Neural progenitor cell (in vitro differentiated cells): ENCODE measurements around the gene ITGA8. TPM values are rescaled to one million over a fixed set of nuclear protein-coding genes. Genes with fewer than 3 reads are reported as not detected.

Experiments used
- DNase-seq: peaks from one replicate; pipeline ENCODE4 v3.0.0-alpha.2; 2016; ENCODE audit warnings: low spot score
- H2AFZ ChIP-seq: fragments of 200-600 bp; sonication (generic); replicated peaks from 2 replicates; pipeline ENCODE4 v1.6.1; 2016; ENCODE audit warnings: antibody characterized with exemption
- H3F3A ChIP-seq: fragments of 200-600 bp; sonication (generic); 2 replicates; pipeline ENCODE4 v1.6.1; 2016; ENCODE audit warnings: antibody characterized with exemption, low read depth
- H3K27ac ChIP-seq: fragments of 200-600 bp; sonication (generic); 2 replicates; pipeline ENCODE4 v1.5.1; 2016; ENCODE audit warnings: mild to moderate bottlenecking
- H3K27me3 ChIP-seq: fragments of 200-600 bp; sonication (generic); 2 replicates; pipeline ENCODE4 v1.6.1; 2016; ENCODE audit warnings: mild to moderate bottlenecking, moderate library complexity
- H3K36me3 ChIP-seq: fragments of 200-600 bp; sonication (generic); 2 replicates; pipeline ENCODE4 v1.5.1; 2016
- H3K4me1 ChIP-seq: fragments of 200-600 bp; sonication (generic); 2 replicates; pipeline ENCODE4 v1.6.1; 2016; ENCODE audit warnings: mixed run types
- H3K4me2 ChIP-seq: fragments of 200-600 bp; sonication (generic); 2 replicates; pipeline ENCODE4 v1.6.1; 2016
- H3K4me3 ChIP-seq: fragments of 200-600 bp; sonication (generic); 2 replicates; pipeline ENCODE4 v1.5.1; 2016
- H3K79me2 ChIP-seq: fragments of 200-600 bp; sonication (generic); 2 replicates; pipeline ENCODE4 v1.6.1; 2016; ENCODE audit warnings: low read depth
- H3K9ac ChIP-seq: fragments of 200-600 bp; sonication (generic); 2 replicates; pipeline ENCODE4 v1.6.1; 2016
- H3K9me3 ChIP-seq: fragments of 200-600 bp; sonication (generic); 2 replicates; pipeline ENCODE4 v1.5.1; 2016; ENCODE audit warnings: low read depth
- H4K20me1 ChIP-seq: fragments of 200-600 bp; sonication (generic); 2 replicates; pipeline ENCODE4 v1.6.1; 2016; ENCODE audit warnings: low read depth
- H3K27ac Mint-ChIP-seq: 3 replicates; pipeline ENCODE4 v1.8.0; 2021; ENCODE audit warnings: mixed read lengths
- H3K27me3 Mint-ChIP-seq: 2 replicates; pipeline ENCODE4 v1.8.0; 2022; ENCODE audit warnings: low read depth, mild to moderate bottlenecking, inconsistent platforms, moderate library complexity, mixed read lengths; ENCODE audit not compliant: insufficient read depth
- H3K36me3 Mint-ChIP-seq: 3 replicates; pipeline ENCODE4 v1.8.0; 2021; ENCODE audit warnings: mixed read lengths
- H3K4me1 Mint-ChIP-seq: 3 replicates; pipeline ENCODE4 v1.8.0; 2021; ENCODE audit warnings: mixed read lengths
- H3K4me3 Mint-ChIP-seq: 3 replicates; pipeline ENCODE4 v1.8.0; 2021; ENCODE audit warnings: mild to moderate bottlenecking, moderate library complexity, mixed read lengths
- H3K9me3 Mint-ChIP-seq: 3 replicates; pipeline ENCODE4 v1.8.0; 2020; ENCODE audit warnings: mixed read lengths
- CTCF ChIP-seq: fragments of 200-600 bp; sonication (generic); IDR thresholded peaks from 2 replicates; pipeline ENCODE4 v1.5.1; 2017; ENCODE audit warnings: antibody characterized with exemption, mild to moderate bottlenecking
- EZH2 ChIP-seq: fragments of 200-600 bp; sonication (generic); IDR thresholded peaks from 2 replicates; pipeline ENCODE4 v1.6.1; 2017; ENCODE audit warnings: antibody characterized with exemption, mild to moderate bottlenecking, moderate library complexity
- EZH2phosphoT487 ChIP-seq: fragments of 200-600 bp; sonication (generic); IDR thresholded peaks from 2 replicates; pipeline ENCODE4 v1.6.1; 2017; ENCODE audit warnings: antibody characterized with exemption
- total RNA-seq: library from RNA; depleted of rRNA; stranded (reverse); fragments of >200 nt; gene quantifications from 2 replicates; pipeline ENCODE4 v1.2.3, GENCODE V29; 2015; ENCODE audit warnings: low replicate concordance

ITGA8 gene
- total RNA-seq, 1 donor from 2014 or later, result 0.15 TPM

- Mint-ChIP-seq H3K36me3 (no peaks in the 10 kb centered on the region), H3K27ac (no peak overlapping the region), H3K27me3 (peaks cover 2% of the 10 kb centered on the region), H3K9me3 (peaks cover 5% of the 10 kb centered on the region), H3K4me3 (no peak overlapping the region), H3K4me1 (peaks cover 2% of the 10 kb centered on the region)
- H4K20me1 ChIP-seq, result no peaks in the 10 kb centered on the region
- H3K9ac ChIP-seq, result no peak overlapping the region
- DNase-seq, result no peak
- no peaks in the 10 kb centered on the region for H3K36me3 ChIP-seq
- no peak for TF ChIP-seq EZH2phosphoT487
- no peak for TF ChIP-seq CTCF
- TF ChIP-seq EZH2, result no peak
- no peak overlapping the region for H2AFZ ChIP-seq
- H3K79me2 ChIP-seq, result no peaks in the 10 kb centered on the region
- H3K4me1 ChIP-seq, result no peaks in the 10 kb centered on the region
- no peaks in the 10 kb centered on the region for H3F3A ChIP-seq
- no peak overlapping the region for H3K4me3 ChIP-seq
- no peaks in the 10 kb centered on the region for H3K9me3 ChIP-seq
- no peak overlapping the region for H3K4me2 ChIP-seq
- no peaks in the 10 kb centered on the region for H3K27me3 ChIP-seq
- no peak overlapping the region for H3K27ac ChIP-seq
These were observed 175.7 kb downstream of the ITGA8 start for GRCh38 chr10:15543994-15544393.

DNA sequence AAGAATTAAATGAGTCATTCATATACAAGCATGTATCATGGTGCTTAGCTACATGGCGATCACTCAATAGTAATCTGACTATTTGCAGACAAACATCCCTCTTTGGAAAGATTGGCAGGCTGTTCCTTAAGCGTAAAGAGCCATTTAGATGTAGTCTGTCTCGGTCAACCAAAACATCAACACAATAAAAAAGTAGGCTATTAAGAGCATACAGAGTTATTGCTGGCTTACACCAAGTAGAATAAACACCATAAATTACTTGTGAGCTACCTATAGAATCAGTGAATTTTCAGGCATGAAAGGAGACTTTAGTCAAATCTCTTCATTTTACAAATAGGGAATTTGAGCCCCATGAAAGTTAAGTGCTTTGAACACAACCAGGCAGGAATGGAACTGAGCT lies 176.9 kb downstream of the ITGA8 start:
- H3K4me1 Mint-ChIP-seq, result no peaks in the 10 kb centered on the region
- H3K9me3 ChIP-seq, result no peaks in the 10 kb centered on the region
- H3K9ac ChIP-seq, result no peak overlapping the region
- H3K27ac ChIP-seq, result no peak overlapping the region
- H3K79me2 ChIP-seq, result no peaks in the 10 kb centered on the region
- no peaks in the 10 kb centered on the region for H3K27me3 ChIP-seq
- no peak overlapping the region for H3K4me3 ChIP-seq
- H3K27ac Mint-ChIP-seq, result no peak overlapping the region
- H3F3A ChIP-seq, result no peaks in the 10 kb centered on the region
- no peaks in the 10 kb centered on the region for H3K36me3 ChIP-seq
- H3K36me3 Mint-ChIP-seq, result no peaks in the 10 kb centered on the region
- H3K9me3 Mint-ChIP-seq, result peaks cover 5% of the 10 kb centered on the region
- H3K27me3 Mint-ChIP-seq, result peaks cover 2% of the 10 kb centered on the region
- no peak overlapping the region for H3K4me2 ChIP-seq
- no peaks in the 10 kb centered on the region for H3K4me1 ChIP-seq
- TF ChIP-seq CTCF, result no peak
- TF ChIP-seq EZH2phosphoT487, result no peak
- no peak for TF ChIP-seq EZH2
- no peak for DNase-seq
- no peak overlapping the region for H3K4me3 Mint-ChIP-seq
- no peaks in the 10 kb centered on the region for H4K20me1 ChIP-seq
- H2AFZ ChIP-seq, result no peak overlapping the region

- Mint-ChIP-seq H3K4me3 (no peak overlapping the region), H3K27ac (no peak overlapping the region), H3K27me3 (peaks cover 2% of the 10 kb centered on the region), H3K4me1 (no peaks in the 10 kb centered on the region), H3K36me3 (no peaks in the 10 kb centered on the region), H3K9me3 (peaks cover 5% of the 10 kb centered on the region)
- Histone ChIP-seq H3K9me3 (no peaks in the 10 kb centered on the region), H3K9ac (no peak overlapping the region), H3K79me2 (no peaks in the 10 kb centered on the region), H3F3A (no peaks in the 10 kb centered on the region), H3K4me3 (no peak overlapping the region), H3K27me3 (no peaks in the 10 kb centered on the region), H4K20me1 (no peaks in the 10 kb centered on the region), H3K4me2 (no peak overlapping the region), H2AFZ (no peak overlapping the region), H3K4me1 (no peaks in the 10 kb centered on the region), H3K27ac (no peak overlapping the region), H3K36me3 (no peaks in the 10 kb centered on the region)
- no peak for DNase-seq
- no peak for TF ChIP-seq CTCF
- TF ChIP-seq EZH2, result no peak
These were observed 178.3 kb downstream of the ITGA8 start for GRCh38 chr10:15541376-15541775.

- TF ChIP-seq EZH2 (no peak), EZH2phosphoT487 (no peak), CTCF (no peak)
- no peaks in the 10 kb centered on the region for H3K36me3 ChIP-seq
These were observed 179.0 kb downstream of the ITGA8 start for GRCh38 chr10:15540727-15541126.

More at GRCh38 chr10:15540727-15541126, 179.0 kb downstream of the ITGA8 start:
- Mint-ChIP-seq H3K27ac (no peak overlapping the region), H3K9me3 (peaks cover 10% of the 10 kb centered on the region), H3K27me3 (peaks cover 2% of the 10 kb centered on the region), H3K4me3 (no peak overlapping the region), H3K36me3 (peaks cover 3% of the 10 kb centered on the region), H3K4me1 (peaks cover 3% of the 10 kb centered on the region)
- no peak overlapping the region for H3K27ac ChIP-seq
- H2AFZ ChIP-seq, result no peak overlapping the region
- no peaks in the 10 kb centered on the region for H4K20me1 ChIP-seq
- no peaks in the 10 kb centered on the region for H3K79me2 ChIP-seq
- no peaks in the 10 kb centered on the region for H3K4me1 ChIP-seq
- H3K4me2 ChIP-seq, result no peak overlapping the region
- H3K9ac ChIP-seq, result no peak overlapping the region
- H3K9me3 ChIP-seq, result no peaks in the 10 kb centered on the region
- no peak overlapping the region for H3K4me3 ChIP-seq
- no peaks in the 10 kb centered on the region for H3F3A ChIP-seq
- no peaks in the 10 kb centered on the region for H3K27me3 ChIP-seq
- no peak for DNase-seq
